Peyer's patch (tissue), 4 donors: Measurements from ENCODE around the gene DAPK1. TPM values are rescaled to one million over a fixed set of nuclear protein-coding genes. Genes with fewer than 3 reads are reported as not detected.

Experiments used
- DNase-seq, 3 donors: peaks; one replicate each; pipeline ENCODE4 v3.0.0-alpha.2; 2017 to 2019
- H3K27ac ChIP-seq, 4 donors: fragments of 200-600 bp; sonication (generic); one replicate each; pipeline ENCODE4 v1.5.1; 2016 to 2019
- H3K27me3 ChIP-seq, 2 donors: fragments of 200-600 bp; sonication (generic); one replicate each; pipeline ENCODE4 v1.5.1; 2019
- H3K36me3 ChIP-seq, 3 donors: fragments of 200-600 bp; sonication (generic); one replicate each; pipeline ENCODE4 v1.5.1; 2016 to 2019
- H3K4me1 ChIP-seq, 4 donors: fragments of 200-600 bp; sonication (generic); one replicate each; pipeline ENCODE4 v1.5.1; 2016 to 2019
- H3K4me3 ChIP-seq, 4 donors: fragments of 200-600 bp; sonication (generic); 1 replicate in 3 of 4; 2 replicates in 1 of 4; pipeline ENCODE4 v1.5.1; 2016 to 2019; ENCODE audit warnings: mild to moderate bottlenecking in 1 of 4
- H3K9me3 ChIP-seq, 4 donors: fragments of 200-600 bp; sonication (generic); one replicate each; pipeline ENCODE4 v1.5.1; 2016 to 2019; ENCODE audit warnings: mild to moderate bottlenecking in 1 of 4
- POLR2A ChIP-seq, 2 donors: fragments of 450-650 bp; IDR thresholded peaks; one replicate each; pipeline ENCODE4 v1.5.1; 2017; ENCODE audit warnings: antibody characterized with exemption in 2 of 2, mild to moderate bottlenecking in 2 of 2, moderate library complexity in 2 of 2
- total RNA-seq, 4 donors: library from RNA; depleted of rRNA; stranded (reverse); fragments of >200 nt; gene quantifications; one replicate each; pipeline ENCODE4 v1.1.0, GENCODE V29; 2016
- TF ChIP-seq, protein P1 (sequence below), 6 experiments: fragments of 450-650 bp in 4 of 6; fragments of 200-600 bp in 2 of 6; sonication (generic) in 1 of 6; IDR thresholded peaks; one replicate each; pipeline ENCODE4 v1.5.1; 2017 to 2019; ENCODE audit warnings: antibody characterized with exemption in 6 of 6, mild to moderate bottlenecking in 3 of 6, moderate library complexity in 1 of 6

DAPK1 gene
- total RNA-seq, 4 donors from 2014 or later = 45.4 to 96.4 (median 77.2) TPM

DNA sequence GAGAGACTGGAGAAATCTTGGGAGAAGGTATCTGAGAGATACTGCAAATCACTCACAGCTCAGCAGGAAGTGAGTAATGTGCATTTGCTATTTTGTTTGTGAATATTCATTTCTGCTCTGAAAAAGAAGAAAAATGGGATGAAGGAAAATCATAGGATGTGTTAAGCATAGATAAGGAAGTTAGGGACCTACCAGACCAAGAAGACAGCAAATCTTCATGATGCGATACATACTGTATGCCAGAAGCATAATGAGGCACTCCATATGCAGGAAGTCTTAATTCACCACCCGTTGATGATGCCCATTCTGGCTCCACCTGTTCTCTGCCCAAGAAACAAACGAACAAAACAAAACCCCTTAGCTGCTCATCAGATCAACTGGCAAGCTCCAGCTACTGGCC, 6.1 kb upstream of the DAPK1 start:
- H3K4me3 ChIP-seq = no peak overlapping the region
- H3K9me3 ChIP-seq = no peaks in the 10 kb centered on the region
- no peak for TF ChIP-seq POLR2A (IDR thresholded peaks at IDR 0.05)
- TF ChIP-seq, protein P1, sequence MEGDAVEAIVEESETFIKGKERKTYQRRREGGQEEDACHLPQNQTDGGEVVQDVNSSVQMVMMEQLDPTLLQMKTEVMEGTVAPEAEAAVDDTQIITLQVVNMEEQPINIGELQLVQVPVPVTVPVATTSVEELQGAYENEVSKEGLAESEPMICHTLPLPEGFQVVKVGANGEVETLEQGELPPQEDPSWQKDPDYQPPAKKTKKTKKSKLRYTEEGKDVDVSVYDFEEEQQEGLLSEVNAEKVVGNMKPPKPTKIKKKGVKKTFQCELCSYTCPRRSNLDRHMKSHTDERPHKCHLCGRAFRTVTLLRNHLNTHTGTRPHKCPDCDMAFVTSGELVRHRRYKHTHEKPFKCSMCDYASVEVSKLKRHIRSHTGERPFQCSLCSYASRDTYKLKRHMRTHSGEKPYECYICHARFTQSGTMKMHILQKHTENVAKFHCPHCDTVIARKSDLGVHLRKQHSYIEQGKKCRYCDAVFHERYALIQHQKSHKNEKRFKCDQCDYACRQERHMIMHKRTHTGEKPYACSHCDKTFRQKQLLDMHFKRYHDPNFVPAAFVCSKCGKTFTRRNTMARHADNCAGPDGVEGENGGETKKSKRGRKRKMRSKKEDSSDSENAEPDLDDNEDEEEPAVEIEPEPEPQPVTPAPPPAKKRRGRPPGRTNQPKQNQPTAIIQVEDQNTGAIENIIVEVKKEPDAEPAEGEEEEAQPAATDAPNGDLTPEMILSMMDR (IDR thresholded peaks at IDR 0.05) = no peak
- no peaks in the 10 kb centered on the region for H3K4me1 ChIP-seq
- no peak for DNase-seq
- H3K27me3 ChIP-seq = no peaks in the 10 kb centered on the region
- H3K27ac ChIP-seq = no peak overlapping the region
- H3K36me3 ChIP-seq = no peaks in the 10 kb centered on the region

DNA sequence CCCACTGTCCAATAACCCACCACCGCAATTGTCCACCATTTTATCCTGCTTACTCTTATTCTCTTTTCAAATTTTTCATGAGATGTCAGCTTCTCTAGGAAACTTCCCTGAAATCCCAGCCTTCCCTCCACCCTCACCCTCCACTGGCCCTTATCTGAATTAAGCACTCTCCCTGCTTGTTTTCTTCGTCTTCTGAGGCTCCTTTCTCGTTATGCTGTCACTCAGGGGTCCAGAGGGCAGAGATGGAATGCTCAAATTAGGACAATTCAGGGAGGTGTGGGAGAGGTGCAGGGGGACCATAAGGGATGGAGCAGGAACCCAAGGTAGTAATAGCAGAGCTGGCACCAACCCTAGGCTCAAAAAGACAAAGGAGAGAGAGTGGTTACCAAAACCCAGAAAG, 5.0 kb upstream of the DAPK1 start:
- Histone ChIP-seq H3K27ac (no peak overlapping the region), H3K4me1 (no peaks in the 10 kb centered on the region), H3K9me3 (no peaks in the 10 kb centered on the region), H3K36me3 (no peaks in the 10 kb centered on the region), H3K4me3 (no peak overlapping the region), H3K27me3 (no peaks in the 10 kb centered on the region)
- TF ChIP-seq, protein P1 (IDR thresholded peaks at IDR 0.05) = no peak
- no peak for TF ChIP-seq POLR2A (IDR thresholded peaks at IDR 0.05)
- no peak for DNase-seq

DNA sequence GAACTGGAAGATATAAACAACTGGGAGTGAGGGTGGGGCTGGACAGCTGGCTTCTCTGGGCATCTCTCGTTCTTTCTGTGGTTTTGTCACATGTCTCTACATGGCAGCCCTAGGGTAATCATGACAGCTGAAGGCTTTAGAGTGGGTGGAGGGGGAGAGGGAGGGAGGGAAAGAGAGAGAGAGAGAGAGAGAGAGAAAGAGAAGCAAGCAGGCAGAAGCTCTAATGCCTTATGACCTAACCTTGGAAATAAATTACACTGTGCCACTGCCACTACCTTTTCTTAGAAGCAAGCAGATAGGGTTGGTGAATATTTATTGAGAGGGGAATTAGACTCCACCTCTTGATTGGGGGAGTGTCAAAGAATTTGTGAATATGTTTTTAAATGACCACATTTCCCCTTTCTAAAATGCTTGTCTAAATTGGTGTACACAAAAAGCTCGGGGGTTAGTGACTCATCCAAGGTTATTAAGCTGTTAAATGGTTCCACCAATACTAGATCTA, 2.6 kb upstream of the DAPK1 start:
- H3K4me3 ChIP-seq = no peak overlapping the region
- no peak for DNase-seq
- TF ChIP-seq, protein P1 (IDR thresholded peaks at IDR 0.05) = no peak
- TF ChIP-seq POLR2A (IDR thresholded peaks at IDR 0.05) = no peak

DNA sequence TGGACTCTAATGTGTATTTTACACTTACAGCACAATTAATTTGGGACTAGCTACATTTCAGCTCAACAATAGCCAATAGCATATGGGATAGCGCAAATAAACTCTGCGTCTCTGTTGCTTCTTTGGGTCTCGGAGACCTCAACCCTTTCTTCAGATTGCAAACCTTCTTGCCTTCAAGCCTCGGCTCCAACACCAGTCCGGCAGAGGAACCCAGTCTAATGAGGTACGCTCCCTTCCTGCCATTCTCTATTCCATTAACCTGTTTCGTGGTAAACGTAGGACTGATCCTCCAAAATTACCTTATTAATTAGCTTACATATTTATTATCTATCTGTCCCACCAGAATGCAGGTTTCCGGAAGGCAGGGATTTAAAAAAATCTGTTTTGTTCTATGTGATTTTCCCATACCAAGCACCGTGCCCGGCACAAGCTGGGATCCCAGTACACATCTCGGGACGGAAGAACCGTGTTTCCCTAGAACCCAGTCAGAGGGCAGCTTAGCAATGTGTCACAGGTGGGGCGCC, 525 bp upstream of the DAPK1 start:
- Histone ChIP-seq H3K27me3 (no peaks in the 10 kb centered on the region), H3K36me3 (no peaks in the 10 kb centered on the region), H3K4me1 (peaks cover 0 to 5% (median 0%) of the 10 kb centered on the region in 4 donors), H3K9me3 (no peaks in the 10 kb centered on the region), H3K27ac (peak overlapping the region in 2 of 4 donors; percentile 72 to 78), H3K4me3 (peak overlapping the region; percentile 39 to 82 (median 64))
- DNase-seq = no peak
- TF ChIP-seq POLR2A (IDR thresholded peaks at IDR 0.05) = no peak
- TF ChIP-seq, protein P1 (IDR thresholded peaks at IDR 0.05) = no peak

More for the DNA sequence above, 2.6 kb upstream of the DAPK1 start:
- Histone ChIP-seq H3K36me3 (no peaks in the 10 kb centered on the region), H3K27me3 (no peaks in the 10 kb centered on the region), H3K27ac (no peak overlapping the region), H3K9me3 (no peaks in the 10 kb centered on the region), H3K4me1 (no peaks in the 10 kb centered on the region)

DNA sequence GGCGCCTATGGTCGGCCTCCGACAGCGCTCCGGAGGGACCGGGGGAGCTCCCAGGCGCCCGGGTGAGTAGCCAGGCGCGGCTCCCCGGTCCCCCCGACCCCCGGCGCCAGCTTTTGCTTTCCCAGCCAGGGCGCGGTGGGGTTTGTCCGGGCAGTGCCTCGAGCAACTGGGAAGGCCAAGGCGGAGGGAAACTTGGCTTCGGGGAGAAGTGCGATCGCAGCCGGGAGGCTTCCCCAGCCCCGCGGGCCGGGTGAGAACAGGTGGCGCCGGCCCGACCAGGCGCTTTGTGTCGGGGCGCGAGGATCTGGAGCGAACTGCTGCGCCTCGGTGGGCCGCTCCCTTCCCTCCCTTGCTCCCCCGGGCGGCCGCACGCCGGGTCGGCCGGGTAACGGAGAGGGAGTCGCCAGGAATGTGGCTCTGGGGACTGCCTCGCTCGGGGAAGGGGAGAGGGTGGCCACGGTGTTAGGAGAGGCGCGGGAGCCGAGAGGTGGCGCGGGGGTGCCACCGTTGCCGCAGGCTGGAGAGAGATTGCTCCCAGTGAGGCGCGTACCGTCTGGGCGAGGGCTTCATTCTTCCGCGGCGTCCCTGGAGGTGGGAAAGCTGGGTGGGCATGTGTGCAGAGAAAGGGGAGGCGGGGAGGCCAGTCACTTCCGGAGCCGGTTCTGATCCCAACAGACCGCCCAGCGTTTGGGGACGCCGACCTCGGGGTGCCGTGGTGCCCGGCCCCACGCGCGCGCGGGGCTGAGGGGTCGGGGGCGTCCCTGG, 561 bp downstream of the DAPK1 start:
- Histone ChIP-seq H3K4me1 (peaks cover 0 to 9% (median 0%) of the 10 kb centered on the region in 4 donors), H3K27ac (peak overlapping the region; percentile 65 to 78 (median 75)), H3K4me3 (peak overlapping the region; percentile 39 to 82 (median 64)), H3K36me3 (no peaks in the 10 kb centered on the region), H3K9me3 (no peaks in the 10 kb centered on the region), H3K27me3 (no peaks in the 10 kb centered on the region)
- DNase-seq = peak in 2 of 3 donors; percentile 67 to 77
- TF ChIP-seq, protein P1 (IDR thresholded peaks at IDR 0.05) = peak in 2 of 6 experiments; percentile 26 to 41
- TF ChIP-seq POLR2A (IDR thresholded peaks at IDR 0.05) = no peak
